Dermis blood vessel endothelial cell (primary cell): ENCODE results near the gene RFFL. TPM values are rescaled to one million over a fixed set of nuclear protein-coding genes. Genes with fewer than 3 reads are reported as not detected.
A peak's percentile ranks its signal among the peaks of the same experiment; 100 is the strongest.

Source experiments
- DNase-seq: peaks from one replicate; pipeline ENCODE4 v3.0.0; 2010
- total RNA-seq: library from RNA; depleted of rRNA; stranded (reverse); fragments of >200 nt; gene quantifications from 2 replicates; pipeline ENCODE4 v1.2.3, GENCODE V29; 2014

RFFL gene
- total RNA-seq, 1 donor from 2014 or later: 7.0 TPM

DNA sequence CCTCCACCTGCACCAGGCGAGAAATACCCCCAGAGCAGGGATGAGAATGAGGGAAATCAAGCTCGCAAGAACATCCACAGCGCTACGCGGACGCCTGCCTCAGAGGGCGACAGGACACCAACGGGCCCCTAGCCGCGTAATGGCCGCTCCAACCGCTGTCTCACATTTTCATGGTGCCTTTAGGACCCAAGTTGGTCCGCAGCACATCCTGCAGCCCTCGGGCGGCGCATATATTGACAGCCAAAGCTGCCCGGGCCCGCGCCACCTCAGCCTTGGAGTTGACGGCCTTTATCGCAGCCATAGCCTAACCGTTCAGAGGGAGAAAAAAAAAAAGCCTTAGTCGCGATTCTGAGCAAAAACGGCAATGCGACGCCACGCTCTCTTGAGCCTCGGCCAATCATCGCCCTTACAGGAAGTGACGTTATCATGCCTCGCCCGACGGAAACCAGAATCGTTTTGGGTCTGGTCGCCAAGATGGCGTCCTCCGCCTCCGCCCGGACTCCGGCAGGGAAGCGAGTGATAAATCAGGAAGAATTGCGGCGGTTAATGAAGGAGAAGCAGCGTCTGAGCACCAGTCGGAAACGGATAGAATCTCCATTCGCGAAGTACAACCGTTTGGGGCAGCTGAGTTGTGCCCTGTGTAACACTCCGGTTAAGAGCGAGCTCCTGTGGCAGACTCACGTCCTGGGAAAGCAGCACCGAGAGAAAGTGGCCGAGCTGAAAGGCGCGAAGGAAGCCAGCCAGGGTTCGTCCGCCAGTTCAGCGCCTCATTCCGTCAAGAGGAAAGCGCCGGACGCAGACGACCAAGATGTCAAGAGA is 102.2 kb downstream of the RFFL start, which contains the start of the genes CCT6B and ZNF830:
Gene CCT6B (minus strand): TSS at position 368 of the 819 bp plus-strand sequence. CDS start 67 bp downstream, at position 301.
Gene ZNF830 (plus strand): TSS at position 448 of the 819 bp plus-strand sequence. CDS start 27 bp downstream, at position 475.
- DNase-seq: peak; percentile 98

DNA sequence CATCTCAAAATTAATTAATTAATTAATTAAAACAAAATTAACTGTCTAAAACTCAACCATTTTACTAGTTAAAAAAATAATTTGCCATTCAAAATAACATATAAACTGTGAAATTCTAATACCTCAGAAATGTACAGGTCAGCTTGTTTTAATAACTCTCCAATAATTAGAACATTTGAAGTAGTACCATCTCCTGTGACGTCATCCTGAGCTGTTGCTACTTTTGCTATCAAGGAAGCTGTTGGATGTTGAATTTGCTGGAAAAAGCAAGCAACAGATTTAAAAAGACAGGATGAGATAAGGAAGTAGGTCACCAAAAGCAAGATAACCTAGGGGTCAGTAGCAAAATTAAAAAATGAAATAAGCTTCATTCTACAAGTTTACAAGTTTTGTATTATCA is 105.1 kb downstream of the RFFL start:
- DNase-seq: no peak

Other genes with a start within 250 kb of the RFFL start
- 0.28 and 1.4 TPM in 2 replicates for gene CCT6B, start 102.2 kb downstream of the RFFL start, total RNA-seq
- gene ZNF830, start 102.2 kb downstream of the RFFL start, total RNA-seq: 15.0 and 17.5 TPM in 2 replicates
- 23.1 and 37.8 TPM in 2 replicates for gene LIG3, start 83.2 kb downstream of the RFFL start, total RNA-seq
- gene RAD51D, start 56.2 kb upstream of the RFFL start, total RNA-seq: 13.7 and 15.8 TPM in 2 replicates
- not detected in 2 replicates for gene FNDC8, start 57.9 kb upstream of the RFFL start, total RNA-seq
- 22.6 and 28.0 TPM in 2 replicates for gene NLE1, start 78.6 kb upstream of the RFFL start, total RNA-seq
- not detected in 2 replicates for gene UNC45B, start 84.1 kb upstream of the RFFL start, total RNA-seq
- gene SLC35G3, start 130.7 kb upstream of the RFFL start, total RNA-seq: not detected in 2 replicates
- gene SLFN5, start 179.4 kb upstream of the RFFL start, total RNA-seq: 40.8 and 68.0 TPM in 2 replicates